HG03066 (cell line): ENCODE measurements around the gene TFDP1.

Source experiments
- ATAC-seq: cut with Tn5 transposase; IDR thresholded peaks from one replicate; pipeline ENCODE4 v1.9.1; 2021; ENCODE audit warnings: low read depth; ENCODE audit not compliant: unreplicated experiment

Gene TFDP1

DNA sequence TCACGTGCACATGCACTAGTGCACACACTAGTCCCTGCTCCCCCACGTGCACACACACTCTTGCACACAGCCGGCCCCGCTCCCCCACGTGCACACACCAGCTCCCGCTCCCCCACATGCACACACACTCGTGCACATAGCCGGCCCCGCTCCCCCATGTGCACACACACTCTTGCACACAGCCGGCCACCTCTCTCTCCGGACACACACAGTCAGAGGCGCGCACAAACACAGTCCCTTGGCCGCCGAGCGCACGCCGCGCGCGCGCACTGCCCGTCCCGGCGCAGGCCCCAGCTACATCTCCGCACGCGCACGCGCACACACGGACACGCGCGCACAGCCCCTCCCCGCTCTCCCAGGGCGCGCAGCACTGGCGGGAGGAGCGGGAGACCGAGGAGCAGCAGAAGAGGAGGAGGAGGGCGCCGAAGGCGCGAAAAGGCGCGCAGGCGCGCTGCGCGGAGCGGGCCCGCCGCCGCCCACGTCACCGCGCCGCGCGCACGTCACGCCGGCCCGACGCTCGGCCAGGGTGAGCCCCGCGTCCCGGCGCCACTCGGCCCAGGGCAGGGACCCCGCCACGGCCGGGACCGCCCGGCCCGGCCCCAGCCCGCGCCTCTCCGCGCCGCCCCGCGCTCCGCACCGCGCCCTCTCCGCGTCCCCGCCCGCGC is at the start of gene TFDP1:
TSS of gene TFDP1 (plus strand) at position 549 of the 665 bp plus-strand sequence. CDS start 1,085 bp downstream, outside the sequence.
- peak; percentile 75 for ATAC-seq

DNA sequence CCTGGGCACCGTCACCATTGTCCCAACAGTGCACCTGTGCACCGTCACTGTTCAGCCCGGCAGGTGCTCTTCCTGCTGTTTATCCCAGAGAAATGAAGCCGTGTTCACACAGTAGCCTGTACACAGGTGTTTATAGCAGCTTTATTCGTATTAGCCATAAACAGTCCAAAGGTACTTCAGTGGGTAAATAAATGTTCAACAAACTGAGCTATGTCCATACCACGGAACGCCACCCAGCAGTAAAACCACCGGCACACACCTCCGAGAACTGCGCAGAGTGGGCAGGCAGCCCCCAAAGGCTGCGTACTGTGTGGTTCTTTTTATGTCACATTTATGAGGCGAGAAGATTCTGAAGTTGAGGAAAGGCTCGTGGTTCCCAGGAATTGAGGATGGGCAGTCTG is 49.2 kb upstream of the TFDP1 start:
- no peak for ATAC-seq

- no peak for ATAC-seq
Measured at GRCh38 chr13:113536461-113537110, 48.0 kb upstream of the TFDP1 start.

DNA sequence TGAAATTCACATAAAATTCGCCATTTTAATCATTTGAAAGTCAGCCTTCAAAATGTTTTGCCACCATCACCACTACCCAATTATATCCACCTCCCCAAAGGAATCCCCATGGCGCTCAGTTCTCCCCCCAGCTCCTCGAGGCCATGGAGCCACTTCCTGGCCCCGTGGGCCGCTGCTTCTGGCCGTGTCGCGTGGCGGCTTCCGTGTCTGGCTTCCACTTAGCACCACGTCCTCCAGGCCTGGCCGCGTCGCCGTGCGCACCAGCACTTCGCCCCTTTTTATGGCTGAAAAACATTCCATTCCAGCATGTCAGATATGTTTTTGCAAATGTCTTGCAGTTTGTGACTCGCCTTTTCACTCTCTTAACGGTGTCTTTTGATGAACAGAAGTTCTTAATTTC is 47.3 kb upstream of the TFDP1 start:
- no peak for ATAC-seq

GRCh38 chr13:113537909-113538688 is 46.5 kb upstream of the TFDP1 start:
- ATAC-seq = no peak

GRCh38 chr13:113538689-113539058 is 45.9 kb upstream of the TFDP1 start:
- ATAC-seq = no peak

GRCh38 chr13:113539176-113539575 is 45.4 kb upstream of the TFDP1 start:
- no peak for ATAC-seq

DNA sequence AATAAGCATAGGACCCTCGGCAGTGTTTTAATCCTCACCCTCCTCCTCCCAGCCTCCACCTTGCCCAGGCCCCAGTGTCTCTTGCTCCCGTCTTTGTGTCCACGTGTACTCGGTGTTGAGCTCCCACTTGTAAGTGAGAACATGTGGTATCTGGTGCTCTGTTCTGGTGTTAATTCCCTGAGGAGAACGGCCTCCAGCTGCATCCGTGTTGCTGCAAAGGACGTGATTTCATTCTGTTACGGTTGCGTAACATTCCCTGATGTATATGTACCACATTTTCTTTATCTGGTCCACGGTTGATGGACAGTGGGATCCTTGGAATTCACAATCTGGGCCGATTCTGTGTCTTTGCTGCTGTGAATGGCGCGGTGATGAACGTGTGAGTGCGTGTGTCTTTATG is 44.7 kb upstream of the TFDP1 start:
- ATAC-seq = no peak

GRCh38 chr13:113540523-113540922 is 44.0 kb upstream of the TFDP1 start:
- no peak for ATAC-seq

GRCh38 chr13:113542751-113543424 is 41.7 kb upstream of the TFDP1 start:
- ATAC-seq = no peak

GRCh38 chr13:113544071-113544891 is 40.3 kb upstream of the TFDP1 start:
- no peak for ATAC-seq

- ATAC-seq = no peak
Measured at GRCh38 chr13:113544896-113545295, 39.7 kb upstream of the TFDP1 start.

DNA sequence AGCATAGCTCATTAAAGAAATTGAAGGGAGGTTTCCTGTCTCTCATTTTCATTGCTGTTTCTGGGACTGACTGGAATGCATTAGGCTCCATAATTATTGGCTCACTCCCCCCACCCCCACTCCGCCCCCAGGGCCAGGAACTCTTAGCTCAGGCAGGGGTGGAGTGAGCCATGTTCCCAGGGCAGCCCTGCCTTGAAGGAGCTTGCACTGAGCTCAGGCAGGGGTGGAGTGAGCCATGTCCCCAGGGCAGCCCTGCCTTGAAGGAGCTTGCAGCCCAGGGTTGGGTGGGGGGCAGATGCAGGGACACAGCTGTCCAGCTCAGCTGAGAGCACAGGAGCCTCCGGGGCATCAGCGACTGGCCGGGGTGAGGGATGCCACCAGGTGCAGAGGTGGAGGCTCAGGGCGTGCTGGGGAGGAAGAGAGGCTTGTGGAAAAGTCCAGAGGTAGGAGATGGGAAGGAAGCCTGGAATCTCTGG is 39.1 kb upstream of the TFDP1 start:
- no peak for ATAC-seq

DNA sequence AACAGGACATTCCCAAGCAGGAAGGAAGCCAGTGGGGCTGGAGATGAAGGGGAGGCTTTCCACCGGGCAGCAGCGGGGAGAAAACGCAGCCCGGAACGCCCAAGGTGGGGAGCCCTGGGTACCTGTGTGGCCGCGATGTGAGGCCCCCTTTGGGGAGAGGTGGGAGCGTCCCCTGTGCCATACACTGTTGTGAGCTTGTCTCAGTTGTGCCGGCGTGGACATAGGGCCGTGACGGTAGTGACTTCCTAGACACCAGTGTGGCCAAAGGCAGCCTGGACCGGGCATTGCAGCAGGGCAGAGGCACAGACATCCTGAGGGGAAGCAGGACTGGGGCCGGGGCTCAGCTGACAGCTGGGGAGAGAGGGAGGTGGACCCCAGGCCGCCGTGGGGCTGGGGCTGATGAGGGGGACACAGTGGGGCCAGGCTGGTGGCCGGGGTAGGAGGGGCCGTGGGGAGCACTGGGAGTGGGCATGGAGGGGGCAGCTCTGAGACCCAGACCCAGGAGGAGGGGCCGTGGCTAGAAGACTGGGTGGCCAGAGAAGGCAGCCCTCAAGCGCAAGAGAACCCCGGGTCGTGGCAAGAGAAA is 38.5 kb upstream of the TFDP1 start:
- no peak for ATAC-seq

DNA sequence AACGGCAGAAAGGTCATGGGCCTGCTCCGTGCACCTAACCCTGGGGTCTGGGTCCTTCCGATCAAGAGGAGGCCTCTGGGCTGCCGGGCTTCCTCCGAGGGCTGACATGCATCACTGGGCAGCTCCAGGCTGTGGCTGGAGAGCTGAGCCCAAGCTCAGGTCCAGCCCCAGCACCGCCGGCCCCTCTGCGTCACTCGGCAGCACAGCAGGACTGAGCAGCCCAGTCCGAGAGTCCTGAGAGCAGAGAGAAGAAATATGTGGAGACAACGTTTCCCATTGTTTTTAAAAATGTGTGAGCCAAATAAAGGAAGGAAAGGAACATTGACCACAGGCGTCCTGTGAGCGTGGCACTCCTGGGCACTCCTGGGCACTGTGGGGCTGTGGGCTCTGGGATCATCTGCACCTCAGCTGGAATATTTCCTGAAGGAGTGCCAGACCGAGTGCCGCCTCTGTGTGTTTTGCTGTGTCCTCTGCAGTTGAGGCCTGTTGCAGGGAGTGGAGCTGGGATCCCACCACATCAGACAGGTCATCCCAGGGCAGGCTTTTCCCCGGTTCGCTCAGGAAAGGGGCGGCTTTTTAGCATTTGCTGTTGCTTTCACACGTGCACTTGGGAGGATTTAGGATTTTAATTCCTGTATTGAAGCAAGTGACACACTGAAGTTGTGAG is 37.8 kb upstream of the TFDP1 start:
- no peak for ATAC-seq

- no peak for ATAC-seq
Measured at GRCh38 chr13:113547238-113547971, 37.1 kb upstream of the TFDP1 start.

GRCh38 chr13:113548171-113548641 is 36.3 kb upstream of the TFDP1 start:
- no peak for ATAC-seq
